ENCODE data around the gene VPS36. TPM values are rescaled to one million over a fixed set of nuclear protein-coding genes. Genes with fewer than 3 reads are reported as not detected.
"Not testable (repeated sequence)": the region's sequence is repeated elsewhere in the genome, so short reads cannot be mapped to it uniquely, and the experiment has no call there.

The VPS36 gene
- total and polyA plus RNA-seq, 9 of the 15 experiments (the other 6 are each of a cell fraction or from before 2014, with no cell fraction given) = 8.4 to 30.6 (median 23.7) TPM

DNA sequence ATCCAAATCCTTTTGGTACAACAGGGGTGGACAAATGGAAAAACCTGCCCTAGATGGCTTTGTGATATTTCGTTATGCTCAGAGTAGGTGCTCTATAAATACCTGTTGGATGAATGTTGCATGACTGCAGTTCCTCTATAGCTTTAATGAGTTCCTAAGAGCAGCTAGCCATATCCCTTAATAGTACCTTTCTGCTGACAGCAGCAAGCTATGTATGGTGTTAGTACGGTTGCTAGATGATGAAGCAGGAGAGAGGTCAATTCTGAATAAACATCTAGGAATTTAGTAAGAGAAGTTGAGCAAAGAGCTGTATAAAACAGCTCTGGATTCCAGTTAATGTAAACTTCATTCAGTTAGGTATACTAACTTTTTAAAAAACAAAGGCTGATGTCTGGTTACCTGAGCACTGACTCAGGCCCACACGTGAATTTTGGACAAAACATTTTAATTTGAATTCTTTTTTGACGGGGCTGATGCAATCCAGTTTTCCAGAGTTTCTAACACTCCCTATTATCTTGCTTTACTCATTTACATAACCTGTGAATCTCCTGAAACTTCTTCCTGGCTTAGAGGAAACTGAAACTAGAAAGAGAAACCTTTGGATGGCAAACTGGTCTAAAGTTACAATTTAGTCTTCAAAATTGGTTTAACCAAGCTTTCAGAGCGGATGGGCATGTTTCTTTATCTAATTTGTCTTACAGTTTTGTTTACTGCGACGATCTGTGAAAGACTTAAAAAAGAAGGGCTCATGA is 30.4 kb upstream of the VPS36 start:
- H3K27me3 ChIP-seq (ENCODE audit: control insufficient read depth in 2 of 2, insufficient read depth in 2 of 2, low read length in 2 of 2); H4K20me1 ChIP-seq (replicated peaks; ENCODE audit: control insufficient read depth, insufficient read depth, low read length); H3K4me2 ChIP-seq (ENCODE audit: insufficient read depth, low read length); BruUV-seq (replicated peaks); H3K4me1 ChIP-seq (replicated peaks in 1 of 2; ENCODE audit: control insufficient read depth in 2 of 2, insufficient read depth in 2 of 2, low read length in 2 of 2); POLR2A ChIA-PET; H3K9me1 ChIP-seq (ENCODE audit: control insufficient read depth, insufficient read depth, low read length); H2AFZ ChIP-seq (ENCODE audit: low read depth, low read length); H3K36me3 ChIP-seq (ENCODE audit: control insufficient read depth, insufficient read depth, low read length); in situ Hi-C loops (cut with MboI); H3K27ac ChIP-seq (ENCODE audit: extremely low read depth, low read depth, low read length); H3K4me3 ChIP-seq; ATAC-seq; H3K79me2 ChIP-seq (ENCODE audit: control insufficient read depth, insufficient read depth, low read length); CTCF ChIA-PET (ENCODE audit: low intra/inter-chr PET ratio); H3K9ac ChIP-seq (ENCODE audit: insufficient read depth in 1 of 2, low read depth in 2 of 2, low read length in 2 of 2); H3K9me3 ChIP-seq (replicated peaks; ENCODE audit: control insufficient read depth, insufficient read depth, low read depth, low read length); DNase-seq (ENCODE audit: extremely low read depth in 1 of 4, low spot score in 3 of 4); FAIRE-seq; intact Hi-C loops (cut with micrococcal nuclease): not testable (repeated sequence)
- WGBS (ENCODE audit: insufficient coverage, low coverage, missing lambda C conversion rate) = 67% methylated on average over 6 of the region's 7 CpGs

DNA sequence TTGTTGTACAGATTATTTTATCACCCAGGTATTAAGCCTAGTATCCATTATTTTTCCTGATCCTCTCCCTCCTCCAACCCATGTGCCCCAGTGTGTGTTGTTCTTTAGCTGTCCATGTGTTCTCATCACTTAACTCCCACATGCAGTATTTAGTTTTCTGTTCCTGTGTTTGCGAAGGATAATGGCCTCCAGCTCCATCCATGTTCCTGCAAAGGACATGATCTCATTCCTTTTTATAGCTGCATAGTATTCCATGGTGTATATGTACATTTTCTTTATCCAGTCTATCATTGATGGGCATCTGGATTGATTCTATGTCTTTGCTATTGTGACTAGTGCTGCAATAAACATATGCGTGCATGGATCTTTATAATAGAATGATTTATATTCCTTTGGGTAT is 18.1 kb upstream of the VPS36 start:
- BruUV-seq (replicated peaks); H4K20me1 ChIP-seq (replicated peaks; ENCODE audit: control insufficient read depth, insufficient read depth, low read length); H3K27me3 ChIP-seq (ENCODE audit: control insufficient read depth in 2 of 2, insufficient read depth in 2 of 2, low read length in 2 of 2); H3K4me1 ChIP-seq (replicated peaks in 1 of 2; ENCODE audit: control insufficient read depth in 2 of 2, insufficient read depth in 2 of 2, low read length in 2 of 2); H3K27ac ChIP-seq (ENCODE audit: extremely low read depth, low read depth, low read length); H3K4me2 ChIP-seq (ENCODE audit: insufficient read depth, low read length); intact Hi-C loops (cut with micrococcal nuclease); H3K9ac ChIP-seq (ENCODE audit: insufficient read depth in 1 of 2, low read depth in 2 of 2, low read length in 2 of 2); CTCF ChIA-PET (ENCODE audit: low intra/inter-chr PET ratio); H3K9me1 ChIP-seq (ENCODE audit: control insufficient read depth, insufficient read depth, low read length); H3K9me3 ChIP-seq (replicated peaks; ENCODE audit: control insufficient read depth, insufficient read depth, low read depth, low read length); H3K4me3 ChIP-seq; in situ Hi-C loops (cut with MboI); DNase-seq (ENCODE audit: extremely low read depth in 1 of 4, low spot score in 3 of 4); ATAC-seq; FAIRE-seq; H2AFZ ChIP-seq (ENCODE audit: low read depth, low read length): not testable (repeated sequence)
- Histone ChIP-seq H3K36me3 (ENCODE audit: control insufficient read depth, insufficient read depth, low read length) (peaks cover 70% of the 10 kb centered on the region), H3K79me2 (ENCODE audit: control insufficient read depth, insufficient read depth, low read length) (0 out of 3 replicates have a peak, but pooled peaks cover 11% of the 10 kb centered on the region)
- WGBS (ENCODE audit: insufficient coverage, low coverage, missing lambda C conversion rate) = 92% methylated on average over 2 of the region's 2 CpGs
- peak; percentile 34 for TF ChIP-seq ZNF146 (CRISPR knock-in tag; IDR thresholded peaks at IDR 0.05; ENCODE audit: unreplicated experiment)
- POLR2A ChIA-PET = interaction anchor here (1.0 kb wide), 1 partner anchor 9 kb away, joined by 3 read pairs; no protein-coding TSS in a partner anchor
